HepG2 (cell line): ENCODE results near the gene PNLDC1. TPM values are rescaled to one million over a fixed set of nuclear protein-coding genes. Genes with fewer than 3 reads are reported as not detected.

Experiments used
- DDIT3 ChIP-seq: sonication (generic); formaldehyde crosslinking; IDR thresholded peaks from 2 replicates; pipeline ENCODE4 v1.4.0; 2020; ENCODE audit warnings: mild to moderate bottlenecking, missing genetic modification reagents
- ERF ChIP-seq: IDR thresholded peaks from 2 replicates; pipeline ENCODE4 v1.6.1; 2018; ENCODE audit warnings: missing biosample characterization, missing genetic modification reagents
- GABPA ChIP-seq, 2 experiments: IDR thresholded peaks; 2 replicates each; pipeline ENCODE4 v1.6.1; 2011 to 2016; ENCODE audit warnings: low read depth in 2 of 2, low read length in 1 of 2, missing biosample characterization in 1 of 2, missing genetic modification characterization in 1 of 2
- HNRNPL ChIP-seq: fragments of 200-400 bp; formaldehyde crosslinking; IDR thresholded peaks from 2 replicates; pipeline ENCODE4 v1.6.1; 2017; ENCODE audit warnings: mild to moderate bottlenecking, low read depth, low read length
- KDM5A ChIP-seq: fragments of 200-600 bp; sonication (generic); IDR thresholded peaks from 2 replicates; pipeline ENCODE4 v1.7.0; 2018; ENCODE audit warnings: antibody characterized with exemption, mild to moderate bottlenecking, low read length, borderline replicate concordance
- PAX8 ChIP-seq: sonication (generic); formaldehyde crosslinking; IDR thresholded peaks from 2 replicates; pipeline ENCODE4 v1.8.0; 2022; ENCODE audit warnings: mild to moderate bottlenecking, missing genetic modification reagents, borderline replicate concordance
- POLR2A ChIP-seq, 2 experiments: IDR thresholded peaks; 2 replicates each; pipeline ENCODE4 v1.6.1; 2011; ENCODE audit warnings: low read depth in 2 of 2, low read length in 2 of 2, mild to moderate bottlenecking in 1 of 2, moderate library complexity in 1 of 2; ENCODE audit not compliant: insufficient read depth in 1 of 2
- SIX1 ChIP-seq: sonication (generic); formaldehyde crosslinking; IDR thresholded peaks from 2 replicates; pipeline ENCODE4 v1.4.0; 2020; ENCODE audit warnings: missing genetic modification reagents, borderline replicate concordance
- SRF ChIP-seq: IDR thresholded peaks from 2 replicates; pipeline ENCODE4 v1.6.1; 2011; ENCODE audit warnings: mild to moderate bottlenecking, low read depth, low read length, moderate library complexity
- TAF1 ChIP-seq: sonication (generic); formaldehyde crosslinking; IDR thresholded peaks from 2 replicates; pipeline ENCODE4 v1.4.0; 2020; ENCODE audit warnings: missing genetic modification reagents
- TARDBP ChIP-seq: sonication (generic); formaldehyde crosslinking; IDR thresholded peaks from 2 replicates; pipeline ENCODE4 v1.8.0; 2022; ENCODE audit warnings: mild to moderate bottlenecking, missing genetic modification reagents
- TOPORS ChIP-seq: sonication (generic); formaldehyde crosslinking; IDR thresholded peaks from 2 replicates; pipeline ENCODE4 v1.8.0; 2023; ENCODE audit warnings: mild to moderate bottlenecking, missing genetic modification reagents
- ZBTB20 ChIP-seq: sonication (generic); formaldehyde crosslinking; IDR thresholded peaks from 2 replicates; pipeline ENCODE4 v1.8.1; 2023; ENCODE audit warnings: missing genetic modification reagents, low read depth, mild to moderate bottlenecking, borderline replicate concordance
- ZBTB7A ChIP-seq: sonication (generic); formaldehyde crosslinking; IDR thresholded peaks from 2 replicates; pipeline ENCODE4 v1.8.0; 2022; ENCODE audit warnings: mild to moderate bottlenecking, missing genetic modification reagents
- ZBTB7B ChIP-seq: sonication (generic); formaldehyde crosslinking; IDR thresholded peaks from 2 replicates; pipeline ENCODE4 v1.4.0; 2020; ENCODE audit warnings: missing genetic modification reagents
- ZFP37 ChIP-seq: sonication (generic); formaldehyde crosslinking; IDR thresholded peaks from 2 replicates; pipeline ENCODE4 v1.4.0; 2020; ENCODE audit warnings: missing genetic modification reagents, borderline replicate concordance
- ZNF138 ChIP-seq: sonication (generic); formaldehyde crosslinking; IDR thresholded peaks from 2 replicates; pipeline ENCODE4 v1.5.0; 2020; ENCODE audit warnings: mild to moderate bottlenecking, low read depth, missing genetic modification reagents
- ZNF20 ChIP-seq: sonication (generic); formaldehyde crosslinking; IDR thresholded peaks from 2 replicates; pipeline ENCODE4 v1.4.0; 2020; ENCODE audit warnings: mild to moderate bottlenecking, moderate library complexity, missing genetic modification reagents
- ZNF292 ChIP-seq: sonication (generic); formaldehyde crosslinking; IDR thresholded peaks from 2 replicates; pipeline ENCODE4 v1.8.1; 2022; ENCODE audit warnings: mild to moderate bottlenecking, low read depth, missing genetic modification reagents, borderline replicate concordance
- ZNF331 ChIP-seq: sonication (generic); formaldehyde crosslinking; IDR thresholded peaks from 2 replicates; pipeline ENCODE4 v1.4.0; 2020; ENCODE audit warnings: missing genetic modification reagents
- ZNF367 ChIP-seq: sonication (generic); formaldehyde crosslinking; IDR thresholded peaks from 2 replicates; pipeline ENCODE4 v1.4.0; 2020; ENCODE audit warnings: missing genetic modification reagents, borderline replicate concordance
- ZNF687 ChIP-seq: sonication (generic); formaldehyde crosslinking; IDR thresholded peaks from 2 replicates; pipeline ENCODE4 v1.5.1; 2020; ENCODE audit warnings: mild to moderate bottlenecking, missing genetic modification reagents, moderate library complexity
- ZNF766 ChIP-seq: sonication (generic); formaldehyde crosslinking; IDR thresholded peaks from 2 replicates; pipeline ENCODE4 v1.5.0; 2020; ENCODE audit warnings: missing genetic modification reagents, borderline replicate concordance
- ZNF773 ChIP-seq: sonication (generic); formaldehyde crosslinking; IDR thresholded peaks from 2 replicates; pipeline ENCODE4 v1.4.0; 2020; ENCODE audit warnings: missing genetic modification reagents, borderline replicate concordance
- ZNF777 ChIP-seq: sonication (generic); formaldehyde crosslinking; IDR thresholded peaks from 2 replicates; pipeline ENCODE4 v1.4.0; 2020; ENCODE audit warnings: missing genetic modification reagents
- ZSCAN12 ChIP-seq: sonication (generic); formaldehyde crosslinking; IDR thresholded peaks from 2 replicates; pipeline ENCODE4 v1.9.0; 2021; ENCODE audit warnings: mild to moderate bottlenecking, missing genetic modification reagents
- ZSCAN25 ChIP-seq: sonication (generic); formaldehyde crosslinking; IDR thresholded peaks from 2 replicates; pipeline ENCODE4 v1.8.0; 2022; ENCODE audit warnings: mild to moderate bottlenecking, missing genetic modification reagents
- polyA plus RNA-seq, 8 experiments: library from polyadenylated mRNA; depleted of rRNA in 3 of 8; stranded (reverse) in 7 of 8; unstranded in 1 of 8; fragments of >200 nt; fragmentation: Illumina TruSeq in 4 of 8; extraction: Trizol in 4 of 8; gene quantifications; 2 replicates each; pipeline versions ENCODE4 v1.2.1 to v1.2.3, GENCODE V29; 2011 to 2016; ENCODE audit warnings: low read depth in 4 of 8, missing spikeins in 1 of 8, mixed read lengths in 1 of 8; ENCODE audit not compliant: insufficient read depth in 1 of 8
- total RNA-seq, 5 experiments: library from RNA; depleted of rRNA; stranded (reverse); fragments of >200 nt; fragmentation: Illumina TruSeq; extraction: Trizol; gene quantifications; 2 replicates each; pipeline ENCODE4 v1.2.3, GENCODE V29; 2016; ENCODE audit warnings: low read depth in 1 of 5

Gene PNLDC1
- total and polyA plus RNA-seq, 2 of the 13 experiments (the other 11 are each of a cell fraction or from before 2014, with no cell fraction given) = not detected

- TF ChIP-seq PAX8 (peak; percentile 74; the same call in 1 of the 2 replicates), POLR2A (IDR thresholded peaks at IDR 0.05; ENCODE audit: insufficient read depth in 1 of 2, low read depth in 2 of 2, low read length in 2 of 2) (peak; percentile 96 to 98), ZNF367 (no peak), ZNF292 (CRISPR knock-in tag) (peak; percentile 56; the same call in 1 of the 2 replicates), ZNF138 (no peak; the same call in 1 of the 2 replicates), ZSCAN12 (CRISPR knock-in tag) (peak; percentile 79; the same call in 1 of the 2 replicates), TOPORS (CRISPR knock-in tag) (peak; percentile 68; the same call in 1 of the 2 replicates), ZNF773 (CRISPR knock-in tag) (0 out of 2 replicates have a peak, but pooled peaks have one; percentile 13), ZBTB20 (CRISPR knock-in tag) (peak; percentile 57), ZNF687 (CRISPR knock-in tag) (peak; percentile 91), ZFP37 (CRISPR knock-in tag) (peak; percentile 33; the same call in 1 of the 2 replicates), HNRNPL (peak; percentile 55; the same call in 1 of the 2 replicates), ZBTB7A (no peak), ZBTB7B (peak; percentile 20; the same call in 1 of the 2 replicates), ZNF20 (0 out of 2 replicates have a peak, but pooled peaks have one; percentile 50), SIX1 (CRISPR knock-in tag) (0 out of 2 replicates have a peak, but pooled peaks have one; percentile 48), KDM5A (peak; percentile 88; the same call in 1 of the 2 replicates), TAF1 (CRISPR knock-in tag) (peak; percentile 96), ZNF766 (CRISPR knock-in tag) (peak; percentile 46; the same call in 1 of the 2 replicates), ERF (CRISPR knock-in tag) (peak; percentile 57; the same call in 1 of the 2 replicates), ZNF331 (CRISPR knock-in tag) (peak; percentile 86), GABPA (IDR thresholded peaks at IDR 0.05; ENCODE audit: low read depth, low read length) (peak; percentile 91), GABPA (CRISPR knock-in tag; IDR thresholded peaks at IDR 0.05; ENCODE audit: low read depth) (peak; percentile 97), ZSCAN25 (CRISPR knock-in tag) (no peak), ZNF777 (CRISPR knock-in tag) (peak; percentile 17; the same call in 1 of the 2 replicates), DDIT3 (CRISPR knock-in tag) (peak; percentile 37; the same call in 1 of the 2 replicates), SRF (peak; percentile 34; the same call in 1 of the 2 replicates), TARDBP (CRISPR knock-in tag) (peak; percentile 77; the same call in 1 of the 2 replicates)
Measured at GRCh38 chr6:159789377-159790148, 10.5 kb upstream of the PNLDC1 start, which contains the start of gene TCP1 (continued).
